ENCODE results near the gene PDE9A. TPM values are rescaled to one million over a fixed set of nuclear protein-coding genes. Genes with fewer than 3 reads are reported as not detected.

Gene PDE9A
- total and polyA plus RNA-seq, 9 donors = 3.9 to 11.3 (median 6.9) TPM

Other genes starting within 250 kb of the PDE9A start
- gene UBASH3A, start 249.7 kb upstream of the PDE9A start, total RNA-seq = under 1 TPM in 5 of 7 donors, not detected in 2; 0.15 to 0.54 (median 0.24) TPM
- gene UBASH3A, start 249.7 kb upstream of the PDE9A start, polyA plus RNA-seq = under 1 TPM; 0.19 to 0.85 TPM
- gene RSPH1, start 157.4 kb upstream of the PDE9A start, total RNA-seq = 10 to 100 TPM in 1 of 7 donors, 1 to 10 TPM in 5, under 1 TPM in 1; 0.76 to 37.5 (median 2.6) TPM
- 1 to 10 TPM; 1.1 to 2.5 TPM for gene RSPH1, start 157.4 kb upstream of the PDE9A start, polyA plus RNA-seq
- 1 to 10 TPM; 5.6 to 10.0 (median 8.0) TPM for gene SLC37A1, start 139.8 kb upstream of the PDE9A start, total RNA-seq
- 1 to 10 TPM; 5.1 to 6.0 TPM for gene SLC37A1, start 139.8 kb upstream of the PDE9A start, polyA plus RNA-seq
- gene WDR4, start 225.9 kb downstream of the PDE9A start, total RNA-seq = 10 to 100 TPM in 6 of 7 donors, 1 to 10 TPM in 1; 6.0 to 33.1 (median 16.6) TPM
- gene WDR4, start 225.9 kb downstream of the PDE9A start, polyA plus RNA-seq = 1 to 10 TPM; 3.2 to 9.3 TPM
- 10 to 100 TPM; 32.0 to 41.6 (median 37.8) TPM for gene NDUFV3, start 239.7 kb downstream of the PDE9A start, total RNA-seq
- 10 to 100 TPM; 24.9 to 51.4 TPM for gene NDUFV3, start 239.7 kb downstream of the PDE9A start, polyA plus RNA-seq